ENCODE data around the gene RAP2C. TPM values are rescaled to one million over a fixed set of nuclear protein-coding genes. Genes with fewer than 3 reads are reported as not detected.

The RAP2C gene
- total and polyA plus RNA-seq, 9 donors: 9.1 to 21.8 (median 17.8) TPM

- no peak overlapping the region for H3K4me3 ChIP-seq
- no peak for TF ChIP-seq EP300 (IDR thresholded peaks at IDR 0.05)
- no peak for TF ChIP-seq CTCF (IDR thresholded peaks at IDR 0.05)
- H3K27me3 ChIP-seq: no peaks in the 10 kb centered on the region
- DNase-seq: no peak
- H3K36me3 ChIP-seq: no peaks in the 10 kb centered on the region
- no peak overlapping the region for H3K27ac ChIP-seq
- H3K4me1 ChIP-seq (ENCODE audit: insufficient read depth): no peaks in the 10 kb centered on the region
- WGBS, 3 donors: 51 to 61% (median 57%) methylated on average over 2 of the region's 2 CpGs
- H3K9me3 ChIP-seq: no peaks in the 10 kb centered on the region
- intact Hi-C loops (cut with DNase I): no loop called here
These were observed 11.3 kb downstream of the RAP2C start for GRCh38 chrX:132207996-132208395.

- H3K4me3 ChIP-seq: no peak overlapping the region
- H3K4me1 ChIP-seq (ENCODE audit: insufficient read depth): no peaks in the 10 kb centered on the region
- 28 to 41% (median 34%) methylated on average over 5 of the region's 5 CpGs for WGBS, 3 donors
- DNase-seq: no peak
- intact Hi-C loops (cut with DNase I): no loop called here
- no peaks in the 10 kb centered on the region for H3K36me3 ChIP-seq
- no peak for TF ChIP-seq POLR2A (IDR thresholded peaks at IDR 0.05)
- no peak for TF ChIP-seq EP300 (IDR thresholded peaks at IDR 0.05)
- TF ChIP-seq CTCF (IDR thresholded peaks at IDR 0.05): no peak
- H3K27ac ChIP-seq: peak overlapping the region in 1 of 2 donors; percentile 31
- H3K27me3 ChIP-seq: no peaks in the 10 kb centered on the region
- no peaks in the 10 kb centered on the region for H3K9me3 ChIP-seq
These were observed 13.0 kb downstream of the RAP2C start for GRCh38 chrX:132206259-132206658.

- intact Hi-C loops (cut with DNase I): no loop called here
- Histone ChIP-seq H3K4me1 (ENCODE audit: insufficient read depth) (no peaks in the 10 kb centered on the region), H3K36me3 (no peaks in the 10 kb centered on the region), H3K4me3 (no peak overlapping the region), H3K9me3 (no peaks in the 10 kb centered on the region), H3K27me3 (no peaks in the 10 kb centered on the region), H3K27ac (no peak overlapping the region)
- TF ChIP-seq EP300 (IDR thresholded peaks at IDR 0.05) (no peak), CTCF (IDR thresholded peaks at IDR 0.05) (no peak), POLR2A (IDR thresholded peaks at IDR 0.05) (no peak)
- DNase-seq: no peak
- 85 to 88% (median 88%) methylated on average over 1 of the region's 1 CpG for WGBS, 3 donors
These were observed 14.6 kb downstream of the RAP2C start for GRCh38 chrX:132204629-132205028.

- Histone ChIP-seq H3K9me3 (no peaks in the 10 kb centered on the region), H3K4me1 (ENCODE audit: insufficient read depth) (no peaks in the 10 kb centered on the region), H3K4me3 (no peak overlapping the region), H3K27ac (no peak overlapping the region), H3K27me3 (no peaks in the 10 kb centered on the region), H3K36me3 (no peaks in the 10 kb centered on the region)
- TF ChIP-seq POLR2A (IDR thresholded peaks at IDR 0.05) (no peak), EP300 (IDR thresholded peaks at IDR 0.05) (no peak), CTCF (IDR thresholded peaks at IDR 0.05) (no peak)
- intact Hi-C loops (cut with DNase I): no loop called here
- no peak for DNase-seq
- WGBS, 3 donors: 64 to 67% (median 64%) methylated on average over 5 of the region's 5 CpGs
These were observed 18.3 kb downstream of the RAP2C start for GRCh38 chrX:132200976-132201375.

- no peaks in the 10 kb centered on the region for H3K9me3 ChIP-seq
- H3K4me3 ChIP-seq: no peak overlapping the region
- intact Hi-C loops (cut with DNase I): no loop called here
- H3K4me1 ChIP-seq (ENCODE audit: insufficient read depth): no peaks in the 10 kb centered on the region
- DNase-seq: no peak
- no peaks in the 10 kb centered on the region for H3K27me3 ChIP-seq
- TF ChIP-seq POLR2A (IDR thresholded peaks at IDR 0.05): no peak
- no peak for TF ChIP-seq CTCF (IDR thresholded peaks at IDR 0.05)
- TF ChIP-seq EP300 (IDR thresholded peaks at IDR 0.05): no peak
- no peak overlapping the region for H3K27ac ChIP-seq
- WGBS, 3 donors: 73% methylated on average over 6 of the region's 6 CpGs
- no peaks in the 10 kb centered on the region for H3K36me3 ChIP-seq
These were observed 19.3 kb downstream of the RAP2C start for GRCh38 chrX:132199941-132200340.
